Lung microvascular endothelial cell (primary cell): ENCODE measurements around the gene GAL3ST2. TPM values are rescaled to one million over a fixed set of nuclear protein-coding genes. Genes with fewer than 3 reads are reported as not detected.
A peak's percentile ranks its signal among the peaks of the same experiment; 100 is the strongest.
"Not testable (repeated sequence)": the region's sequence is repeated elsewhere in the genome, so short reads cannot be mapped to it uniquely, and the experiment has no call there.

Experiments
- DNase-seq, 2 donors: peaks; one replicate each; pipeline versions ENCODE4 v3.0.0 to v3.0.0-alpha.2; 2010; ENCODE audit warnings: low read depth in 2 of 2
- total RNA-seq: library from RNA; depleted of rRNA; stranded (reverse); fragments of >200 nt; gene quantifications from 2 replicates; pipeline ENCODE4 v1.2.1, GENCODE V29; 2014

The GAL3ST2 gene
- total RNA-seq = not detected in 2 replicates

DNA sequence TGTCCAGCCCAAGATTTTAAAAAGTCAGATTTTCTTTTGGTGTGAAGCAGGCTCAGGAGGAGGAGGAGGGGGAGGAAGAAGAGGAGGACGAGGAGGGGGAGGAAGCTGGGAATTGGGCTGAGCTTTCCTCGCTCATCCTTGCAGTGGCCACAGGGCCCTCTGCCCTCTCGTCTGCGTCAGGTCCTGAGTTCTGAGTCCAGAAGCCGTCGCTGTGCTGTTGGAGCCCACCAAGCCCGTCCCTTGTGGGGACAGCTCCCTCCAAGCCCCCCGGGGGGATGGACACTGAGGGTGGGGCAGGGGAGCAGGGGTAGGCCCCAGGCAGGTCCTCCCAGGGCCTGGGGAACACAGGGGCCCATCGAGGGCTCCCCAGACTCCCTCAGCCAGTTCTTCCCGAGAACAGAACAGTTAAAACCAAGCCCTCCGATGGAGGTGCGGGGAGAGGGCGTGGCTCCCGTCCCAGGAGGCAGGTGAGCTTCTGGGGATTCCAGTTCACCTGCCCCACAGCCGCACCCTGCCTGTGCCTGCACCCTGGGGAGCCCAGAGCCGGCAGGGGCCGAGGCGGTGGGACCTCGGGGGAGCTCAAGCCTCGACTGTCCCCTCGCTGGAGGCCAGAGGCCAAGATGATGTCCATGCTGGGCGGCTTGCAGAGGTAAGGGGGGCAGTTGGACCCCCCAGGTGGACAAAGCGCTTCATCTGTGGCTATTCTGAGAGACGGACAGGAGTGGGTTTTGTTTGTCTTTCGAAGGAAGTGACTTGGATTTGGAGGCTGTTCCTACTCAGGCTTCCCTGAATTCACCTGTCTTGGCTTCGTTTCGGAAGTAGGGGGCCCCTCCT, at the start of gene GAL3ST2:
TSS of gene GAL3ST2 (plus strand) at position 487 of the 834 bp plus-strand sequence. CDS start at position 621, 134 bp downstream.
- DNase-seq = no peak

DNA sequence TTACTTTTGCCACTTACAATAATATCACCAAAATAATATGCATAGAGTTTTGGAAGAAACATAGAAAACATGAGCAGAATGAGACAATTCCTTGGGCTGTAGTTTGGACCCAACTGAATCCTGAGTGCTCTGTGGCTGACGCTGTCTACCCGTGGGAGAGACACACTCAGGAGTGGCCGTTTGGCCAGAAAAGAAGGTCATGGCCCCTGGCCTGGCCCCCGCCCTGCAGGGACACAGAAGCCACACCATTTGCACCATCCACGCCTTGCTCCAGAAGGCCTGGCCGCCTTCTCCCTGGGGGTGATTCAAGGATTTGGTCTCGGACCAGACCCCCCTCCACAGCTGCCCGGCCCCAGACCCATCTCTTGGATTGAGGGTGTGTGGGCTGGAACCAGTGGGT, 48.6 kb upstream of the GAL3ST2 start:
- no peak for DNase-seq

DNA sequence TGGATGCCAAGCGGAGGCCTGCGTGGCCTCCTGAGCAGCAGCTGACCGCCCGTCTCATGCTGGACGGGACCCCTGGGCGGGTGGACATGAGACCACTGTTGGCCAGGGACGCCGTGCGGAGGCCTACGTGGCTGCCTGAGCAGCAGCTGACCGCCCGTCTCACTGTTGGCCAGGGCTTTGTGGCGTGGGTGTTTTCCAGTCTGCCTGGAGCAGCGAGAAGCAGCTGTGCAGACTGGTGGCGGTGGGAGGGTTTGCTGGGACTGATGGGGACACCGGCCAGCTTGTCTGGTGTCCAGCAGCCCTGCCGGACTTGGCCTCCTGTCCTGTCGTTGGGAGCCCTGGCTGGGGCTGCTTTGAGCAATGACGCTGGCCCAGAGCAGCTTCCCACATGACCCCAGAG, 48.0 kb upstream of the GAL3ST2 start:
- DNase-seq = peak in 1 of 2 donors; percentile 55

DNA sequence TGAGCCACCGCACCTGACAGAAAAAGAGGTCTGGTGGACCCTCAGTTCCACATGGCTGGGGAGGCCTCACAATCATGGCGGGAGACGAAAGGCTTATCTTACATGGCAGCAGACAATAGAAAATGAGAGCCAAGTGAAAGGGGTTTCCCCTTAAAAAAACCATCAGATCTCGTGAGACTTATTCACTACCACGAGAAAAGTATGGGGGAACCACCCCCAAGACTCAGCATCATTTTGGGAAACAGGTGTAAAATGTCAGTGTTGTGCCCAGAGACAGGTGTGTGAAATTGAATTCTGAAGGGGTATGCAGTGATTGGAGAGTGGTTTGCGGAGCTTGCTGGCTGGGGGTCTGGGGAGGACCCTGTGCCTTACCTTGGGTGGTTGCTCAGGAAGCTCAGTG, 46.8 kb upstream of the GAL3ST2 start:
- no peak for DNase-seq

DNA sequence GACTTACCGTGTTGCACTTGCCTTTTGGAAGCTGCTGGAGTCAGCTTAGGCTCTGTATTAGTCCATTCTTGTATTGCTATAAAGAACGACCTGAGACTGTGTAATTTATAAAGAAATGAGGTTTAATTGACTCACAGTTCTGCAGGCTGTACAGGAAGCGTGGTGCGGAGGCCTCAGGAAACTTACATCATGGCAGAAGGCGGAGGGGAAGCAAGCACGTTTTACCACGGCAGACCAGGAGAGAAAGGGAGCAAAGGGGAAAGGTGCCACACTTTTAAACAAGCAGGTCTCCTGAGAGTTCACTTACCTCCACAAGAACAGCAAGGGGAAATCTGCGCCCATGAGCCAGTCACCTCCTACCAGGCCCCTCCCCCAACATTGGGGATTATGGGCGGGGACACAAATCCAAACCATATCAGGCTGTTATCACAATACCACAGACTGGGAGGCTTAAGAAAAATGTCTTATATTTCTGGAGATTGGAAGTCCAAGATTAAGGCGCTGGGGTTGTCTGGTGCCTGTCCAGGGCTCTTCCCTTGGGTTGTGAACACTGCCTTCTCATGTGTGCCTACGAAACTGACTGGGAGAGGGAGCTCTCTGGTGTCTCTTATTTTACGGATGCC, 45.8 kb upstream of the GAL3ST2 start:
- DNase-seq = peak; percentile 60 to 70

DNA sequence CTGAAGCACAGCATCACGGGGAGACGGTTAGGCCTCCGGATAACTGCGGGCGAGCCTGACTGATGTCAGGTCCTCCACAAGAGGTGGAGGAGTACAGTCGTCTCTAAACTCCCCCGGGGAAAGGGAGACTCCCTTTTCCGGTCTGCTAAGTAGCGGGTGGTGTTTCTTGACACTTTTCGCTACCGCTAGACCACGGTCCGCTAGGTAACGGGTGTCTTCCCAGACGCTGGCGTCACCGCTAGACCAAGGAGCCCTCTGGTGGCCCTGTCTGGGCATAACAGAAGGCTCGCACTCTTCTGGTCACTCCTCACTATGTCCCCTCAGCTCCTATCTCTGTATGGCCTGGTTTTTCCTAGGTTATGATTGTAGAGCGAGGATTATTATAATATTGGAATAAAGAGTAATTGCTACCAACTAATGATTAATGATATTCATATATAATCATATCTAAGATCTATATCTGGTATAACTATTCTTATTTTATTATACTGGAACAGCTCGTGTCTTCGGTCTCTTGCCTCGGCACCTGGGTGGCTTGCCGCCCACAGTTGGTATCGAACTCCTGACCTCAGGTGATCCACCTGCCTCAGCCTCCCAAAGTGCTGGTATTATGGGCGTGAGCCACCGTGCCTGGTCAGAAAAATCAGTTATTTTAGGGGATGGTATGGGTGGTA, 44.0 kb upstream of the GAL3ST2 start:
- peak; percentile 42 to 52 for DNase-seq

DNA sequence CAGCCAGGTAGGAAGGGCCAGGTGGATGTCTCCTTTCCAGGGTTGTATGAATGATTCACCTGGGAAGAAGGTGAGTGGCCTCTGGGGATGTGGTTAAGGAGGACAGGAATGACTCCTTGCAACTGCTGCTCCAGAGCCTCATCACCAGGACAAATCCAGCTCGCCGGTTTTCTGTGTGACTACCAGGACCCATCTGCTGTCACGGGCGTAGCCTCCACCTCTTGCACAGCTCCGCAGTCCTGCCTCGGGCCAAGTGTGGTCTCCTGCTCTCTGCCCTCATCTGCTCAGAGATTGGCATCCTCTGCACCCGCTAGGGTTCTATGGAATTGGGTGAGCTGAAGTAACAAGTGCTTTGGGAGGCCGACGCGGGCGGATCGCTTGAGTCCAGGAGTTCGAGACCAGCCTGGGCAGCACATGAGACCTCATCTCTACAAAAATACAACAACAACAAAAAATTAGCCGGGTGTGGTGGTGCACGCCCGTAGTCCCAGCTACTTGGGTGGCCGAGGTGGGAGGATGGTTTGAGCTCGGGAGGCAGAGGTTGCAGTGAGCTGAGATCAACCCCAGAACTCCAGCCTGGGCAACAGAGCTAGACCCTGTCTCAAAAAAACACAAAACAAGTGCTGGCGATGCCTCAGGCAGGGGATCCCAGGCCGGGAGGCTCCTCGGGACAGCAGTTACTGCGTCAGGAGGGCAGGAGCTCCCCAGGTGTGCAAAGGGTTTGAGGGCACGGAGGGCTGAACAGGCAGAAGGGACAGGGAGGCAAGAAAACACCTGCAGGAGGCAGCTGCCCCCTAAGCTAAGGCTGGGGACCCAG, 43.0 kb upstream of the GAL3ST2 start:
- DNase-seq = no peak

DNA sequence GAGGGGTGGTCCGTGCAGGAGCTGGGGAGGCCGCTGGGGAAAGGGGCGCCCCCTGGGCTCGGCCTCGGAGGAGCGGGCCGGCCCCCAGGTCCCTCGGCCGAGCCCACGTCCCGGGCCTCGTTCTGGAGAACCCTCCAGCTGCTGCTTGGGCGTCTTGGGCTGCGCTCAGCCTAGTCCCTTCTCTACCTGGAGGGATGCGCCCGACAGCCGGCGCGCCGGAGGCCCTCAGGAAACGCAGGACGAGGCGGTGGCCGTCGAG, 42.5 kb upstream of the GAL3ST2 start:
- no peak for DNase-seq

DNA sequence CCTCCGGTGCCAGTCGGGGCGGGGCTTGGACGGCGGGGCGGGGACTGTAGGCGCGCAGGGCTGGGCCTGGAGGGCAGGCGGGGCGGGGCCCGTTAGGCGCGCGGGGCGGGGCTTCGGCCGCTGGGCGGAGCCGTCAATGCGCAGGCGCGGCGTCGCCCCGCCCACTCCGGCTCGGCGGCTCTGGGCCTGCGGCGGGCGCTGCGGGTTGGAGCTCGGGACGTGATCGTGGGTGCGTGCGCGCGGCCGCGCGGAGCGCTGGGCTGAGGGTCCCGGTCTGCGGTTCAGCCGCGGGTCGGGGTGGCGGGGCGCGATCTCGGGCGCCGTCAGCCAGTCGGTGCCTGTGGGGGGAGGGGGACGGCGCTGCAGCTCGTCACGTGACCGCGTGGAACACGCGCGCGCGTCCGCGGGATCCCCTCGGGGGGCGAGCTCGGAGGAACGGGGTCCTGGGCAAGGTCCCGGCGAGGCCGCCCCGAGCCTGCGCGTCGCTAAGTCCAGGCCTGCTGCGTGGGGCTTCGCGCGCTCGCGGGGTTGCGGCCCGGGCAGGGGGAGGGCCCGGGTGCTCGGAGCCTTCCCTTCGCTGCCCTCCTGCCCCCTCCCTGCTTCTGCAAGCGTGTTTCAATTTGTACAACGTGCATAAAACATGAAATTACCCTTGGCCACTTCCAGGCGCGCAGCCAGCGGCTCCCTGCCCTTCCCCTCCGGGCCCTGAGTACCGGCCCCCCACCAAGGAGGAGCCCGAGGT, 42.0 kb upstream of the GAL3ST2 start, which contains the start of gene D2HGDH:
TSS of gene D2HGDH (plus strand) at position 164 of the 742 bp plus-strand sequence. CDS start 595 bp downstream, outside the sequence.
- DNase-seq = peak; percentile 86 to 93

DNA sequence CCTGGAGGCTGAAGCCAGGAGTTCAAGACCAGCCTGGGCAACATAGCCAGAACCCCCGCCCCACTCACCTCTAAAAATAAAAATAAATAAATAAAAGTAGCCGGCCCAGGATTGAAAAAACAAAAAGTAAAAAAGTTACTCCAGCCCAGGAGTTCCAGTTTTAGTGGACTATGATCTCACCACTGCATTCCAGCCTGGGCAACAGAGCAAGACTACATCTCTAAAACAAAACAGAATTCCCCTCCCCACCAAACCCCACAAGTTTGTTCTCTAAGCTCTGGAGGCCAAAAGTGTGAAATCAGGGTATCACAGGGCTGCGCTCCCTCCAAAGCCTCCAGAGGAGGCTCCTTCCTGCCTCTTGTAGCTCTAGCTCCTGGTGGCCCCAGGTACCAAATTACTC, 40.5 kb upstream of the GAL3ST2 start:
- no peak for DNase-seq

DNA sequence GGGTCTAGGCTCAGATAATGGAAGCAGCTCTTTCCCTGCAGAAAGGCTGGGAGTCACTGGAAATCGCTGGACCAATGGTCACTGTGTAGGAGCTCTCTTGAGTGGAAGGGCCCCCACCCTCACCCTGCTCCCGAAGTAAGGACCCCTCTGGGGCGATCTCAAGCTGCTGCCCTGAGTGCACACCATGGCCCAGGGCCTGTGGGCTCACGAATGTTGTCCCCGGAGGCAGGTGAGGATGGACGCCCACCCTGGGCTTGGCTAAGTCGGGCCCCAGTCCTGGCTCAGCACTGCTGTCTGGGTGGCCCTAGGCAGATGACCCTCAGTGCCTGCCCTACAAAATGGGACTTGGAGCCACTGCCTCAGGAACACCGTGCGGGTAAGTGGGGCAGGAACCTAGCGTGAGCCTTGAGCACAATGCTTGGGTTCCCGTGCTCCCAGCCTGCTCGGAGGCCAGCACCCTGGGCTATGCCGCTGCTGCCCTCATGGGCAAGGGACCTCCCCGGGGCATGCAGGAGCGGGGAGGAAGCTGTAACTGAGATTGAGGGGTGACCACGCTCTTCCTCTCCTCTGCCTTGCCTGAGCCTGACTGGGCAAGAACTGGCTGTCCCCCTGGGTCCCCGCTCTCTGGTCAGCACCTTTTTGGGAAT, 38.5 kb upstream of the GAL3ST2 start:
- DNase-seq = no peak

DNA sequence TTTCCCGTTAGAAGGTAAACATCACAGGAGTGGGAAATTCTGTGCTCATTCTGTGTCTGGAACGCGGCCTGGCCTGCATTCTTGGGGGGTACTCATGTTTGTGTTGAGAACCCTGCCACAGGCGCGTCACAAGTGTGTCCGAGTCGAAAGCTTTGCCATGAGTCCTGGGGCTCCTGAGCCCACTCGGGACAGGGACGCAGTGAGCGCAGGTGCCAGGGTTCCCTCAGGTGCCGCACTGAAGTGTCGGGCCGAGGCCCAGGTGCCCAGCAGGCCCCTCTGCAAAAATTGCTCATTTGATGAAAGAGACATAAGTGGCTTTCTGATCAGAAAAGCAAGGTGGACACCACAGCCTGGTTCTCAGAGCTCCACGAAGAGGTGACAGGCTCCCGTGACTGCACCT, 37.4 kb upstream of the GAL3ST2 start:
- no peak for DNase-seq

DNA sequence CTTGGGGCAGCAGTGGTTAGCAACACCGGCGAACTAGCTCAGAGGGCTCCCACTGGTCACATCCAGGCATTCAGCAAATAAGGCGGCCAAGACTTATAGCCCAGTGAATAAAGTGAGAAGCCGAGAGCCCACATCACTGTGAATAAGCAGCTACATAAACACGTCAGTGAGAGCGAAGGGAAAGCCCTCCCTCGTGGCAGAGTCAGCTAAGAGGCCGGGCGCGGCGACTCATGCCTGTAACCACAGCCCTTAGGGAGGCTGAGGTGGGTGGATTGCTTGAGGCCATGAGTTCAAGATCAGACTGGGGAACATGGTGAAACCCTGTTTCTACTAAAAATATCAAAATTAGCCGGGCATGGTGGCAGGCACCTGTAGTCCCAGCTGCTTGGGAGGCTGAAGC, 37.0 kb upstream of the GAL3ST2 start:
- DNase-seq = no peak

DNA sequence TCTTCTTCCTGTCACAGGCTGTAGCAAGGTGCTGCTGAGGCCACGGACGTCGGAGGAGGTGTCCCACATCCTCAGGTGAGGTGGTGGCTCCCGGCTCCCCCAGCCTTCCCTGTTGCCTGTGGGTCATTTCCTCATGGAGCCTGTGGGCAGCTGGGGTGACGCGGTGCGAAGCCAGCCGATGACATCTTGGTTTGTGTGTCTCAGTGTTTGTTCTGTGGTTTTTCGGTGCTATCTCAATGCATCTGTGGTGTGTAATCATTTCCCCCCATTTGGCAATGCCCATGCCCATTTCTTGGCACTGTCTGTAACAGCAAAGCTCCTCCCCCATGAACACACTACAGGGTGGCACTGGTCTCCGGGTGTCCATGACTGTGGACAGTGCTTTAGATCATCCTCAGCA, 35.6 kb upstream of the GAL3ST2 start:
- DNase-seq = peak in 1 of 2 donors; percentile 19

DNA sequence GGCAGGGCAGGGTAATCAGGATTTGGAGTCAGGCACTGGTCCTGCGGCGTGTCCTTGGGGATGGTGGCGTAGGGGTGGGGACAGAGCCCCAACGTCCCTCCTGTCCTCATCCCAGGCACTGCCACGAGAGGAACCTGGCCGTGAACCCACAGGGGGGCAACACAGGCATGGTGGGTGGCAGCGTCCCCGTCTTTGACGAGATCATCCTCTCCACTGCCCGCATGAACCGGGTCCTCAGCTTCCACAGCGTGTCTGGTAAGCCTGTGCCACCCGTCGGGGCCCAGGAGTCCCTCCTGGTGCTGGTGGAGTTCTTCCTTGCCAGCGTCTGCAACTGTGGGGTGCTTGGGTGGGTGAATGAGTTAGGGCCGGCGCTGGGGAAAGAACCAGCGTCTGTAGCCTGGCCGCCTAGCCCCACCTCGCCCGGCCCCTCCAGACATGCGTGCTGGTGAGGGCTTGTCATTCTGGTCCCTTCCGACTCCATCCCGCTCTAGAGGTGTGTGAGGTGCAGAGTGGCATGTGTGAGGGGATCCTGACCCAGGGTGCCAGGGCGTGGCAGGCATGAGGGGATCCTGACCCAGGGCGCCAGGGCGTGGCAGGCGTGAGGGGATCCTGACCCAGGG, 34.2 kb upstream of the GAL3ST2 start:
- DNase-seq = no peak

DNA sequence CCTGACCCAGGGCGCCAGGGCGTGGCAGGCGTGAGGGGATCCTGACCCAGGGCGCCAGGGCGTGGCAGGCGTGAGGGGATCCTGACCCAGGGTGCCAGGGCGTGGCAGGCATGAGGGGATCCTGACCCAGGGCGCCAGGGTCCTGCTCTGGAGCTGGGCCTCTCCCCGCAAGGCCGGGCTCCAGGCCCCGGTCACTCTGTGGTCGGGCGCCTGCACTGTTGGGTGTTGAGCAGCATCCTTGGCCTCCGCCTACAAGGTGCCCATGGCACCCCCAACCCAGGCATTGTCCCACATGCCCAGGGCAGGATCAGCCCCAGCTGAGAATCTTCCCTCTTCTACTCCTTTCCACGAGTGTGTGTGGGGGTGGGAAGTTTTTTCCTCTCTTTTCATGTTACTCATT, 33.6 kb upstream of the GAL3ST2 start:
- not testable (repeated sequence) for DNase-seq

DNA sequence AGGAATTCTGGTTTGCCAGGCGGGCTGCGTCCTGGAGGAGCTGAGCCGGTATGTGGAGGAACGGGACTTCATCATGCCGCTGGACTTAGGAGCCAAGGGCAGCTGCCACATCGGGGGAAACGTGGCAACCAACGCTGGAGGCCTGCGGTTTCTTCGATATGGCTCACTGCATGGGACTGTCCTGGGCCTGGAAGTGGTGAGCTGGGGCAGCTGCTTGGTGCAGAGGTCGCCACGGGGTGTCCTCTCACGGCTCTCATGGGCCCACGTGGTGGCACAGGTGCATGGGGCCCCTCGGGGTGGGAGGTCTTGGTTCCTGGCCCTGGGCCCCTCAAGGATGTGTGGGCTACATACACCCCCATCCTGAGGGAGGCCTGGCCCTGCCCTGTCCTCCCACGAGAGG, 33.0 kb upstream of the GAL3ST2 start:
- DNase-seq = no peak

DNA sequence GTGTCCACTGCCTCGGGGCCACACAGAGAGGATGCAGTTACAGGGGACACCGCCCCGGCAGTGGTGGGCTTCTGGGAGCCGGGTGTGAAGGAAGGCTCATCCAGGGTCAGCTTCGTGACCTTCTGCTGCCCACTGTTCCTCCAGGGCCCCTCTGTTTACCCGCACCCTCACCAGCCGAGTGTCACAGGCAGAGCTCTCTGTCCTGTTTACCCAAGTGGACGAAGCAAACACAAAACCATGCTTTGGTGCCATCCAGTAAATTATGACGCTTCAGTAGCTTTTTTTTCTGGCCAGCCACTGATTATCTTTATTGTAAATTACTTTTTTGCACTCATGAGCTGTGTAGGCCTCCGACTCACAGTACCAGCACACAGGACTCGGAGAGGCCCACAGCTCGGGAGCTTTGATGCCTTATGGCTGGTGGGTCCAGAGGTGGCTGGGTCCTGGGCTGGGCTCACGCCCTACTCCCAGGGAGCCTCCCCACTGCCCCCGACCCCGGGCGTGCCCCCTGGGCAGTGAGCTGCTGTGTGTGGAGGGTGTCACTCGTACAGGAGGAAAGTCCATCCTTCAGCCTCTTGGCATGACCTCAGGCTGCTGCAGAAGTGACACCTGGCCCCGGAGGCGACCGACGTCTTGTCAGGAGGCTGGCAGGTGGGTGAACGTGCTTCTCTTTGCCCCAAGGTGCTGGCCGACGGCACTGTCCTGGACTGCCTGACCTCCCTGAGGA, 32.4 kb upstream of the GAL3ST2 start:
- DNase-seq = no peak

DNA sequence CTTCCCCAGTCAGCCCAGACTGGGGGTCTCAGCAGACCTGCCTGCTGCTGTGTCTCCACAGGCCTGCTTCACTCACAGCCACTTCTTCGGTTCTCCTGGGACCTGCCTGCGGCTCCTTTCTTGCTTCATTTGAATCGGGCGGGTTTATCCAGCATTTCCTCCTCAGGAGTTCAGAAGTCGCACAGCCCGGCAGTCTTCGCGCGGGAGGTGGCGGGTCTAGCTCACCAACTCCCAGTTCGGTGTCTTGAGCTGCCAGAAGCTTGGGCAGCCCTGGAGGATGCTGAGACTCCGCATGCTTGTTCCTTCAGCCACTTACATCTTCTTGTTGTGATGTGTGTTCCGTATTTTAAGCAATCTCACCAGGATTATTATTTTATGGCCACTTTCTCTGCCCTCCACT, 31.3 kb upstream of the GAL3ST2 start:
- no peak for DNase-seq
